ENCODE measurements around the gene SLCO2A1. TPM values are rescaled to one million over a fixed set of nuclear protein-coding genes. Genes with fewer than 3 reads are reported as not detected.
A peak's percentile ranks its signal among the peaks of the same experiment; 100 is the strongest.

The SLCO2A1 gene
- total and polyA plus RNA-seq, 2 donors from 2014 or later = 27.2 to 169 TPM

DNA sequence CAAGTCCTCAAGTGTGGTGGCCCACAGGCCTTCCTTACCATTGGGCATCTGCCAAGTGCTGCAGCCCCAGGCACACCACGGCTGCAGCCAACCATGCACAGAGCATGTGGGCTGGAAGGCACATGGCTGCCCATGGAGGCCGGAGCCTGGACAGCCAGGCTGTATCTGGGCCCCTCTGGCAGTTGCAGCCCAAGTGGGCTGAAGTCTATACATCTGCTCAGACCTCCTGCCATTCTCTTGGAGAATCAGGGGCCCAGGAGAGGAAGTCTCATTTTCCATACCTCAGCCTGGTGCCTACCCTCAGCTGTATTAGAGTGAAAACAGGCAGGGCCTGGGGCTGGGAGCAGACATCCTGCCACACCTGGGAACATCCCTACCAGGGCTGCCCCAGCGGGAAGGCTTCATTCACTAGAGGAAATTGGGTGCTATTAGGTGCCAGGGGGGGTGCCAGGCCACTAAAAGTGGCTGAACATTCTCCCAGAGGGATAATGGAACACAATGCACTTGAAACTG is 48.0 kb upstream of the SLCO2A1 start:
- DNase-seq (peak in 1 of 5 donors; percentile 40), FAIRE-seq (no peak)
- H3K9ac ChIP-seq (ENCODE audit: low read length in 3 of 3) = no peak overlapping the region
- H3K9me3 ChIP-seq (ENCODE audit: control insufficient read depth in 2 of 3, insufficient read depth in 1 of 3, low read length in 3 of 3) = peaks cover 0 to 6% (median 0%) of the 10 kb centered on the region in 3 donors
- peaks cover 0 to 3% (median 0%) of the 10 kb centered on the region in 3 donors for H3K4me1 ChIP-seq (ENCODE audit: control insufficient read depth in 2 of 3, insufficient read depth in 2 of 3, low read depth in 1 of 3, low read length in 3 of 3)
- TF ChIP-seq, protein P1, sequence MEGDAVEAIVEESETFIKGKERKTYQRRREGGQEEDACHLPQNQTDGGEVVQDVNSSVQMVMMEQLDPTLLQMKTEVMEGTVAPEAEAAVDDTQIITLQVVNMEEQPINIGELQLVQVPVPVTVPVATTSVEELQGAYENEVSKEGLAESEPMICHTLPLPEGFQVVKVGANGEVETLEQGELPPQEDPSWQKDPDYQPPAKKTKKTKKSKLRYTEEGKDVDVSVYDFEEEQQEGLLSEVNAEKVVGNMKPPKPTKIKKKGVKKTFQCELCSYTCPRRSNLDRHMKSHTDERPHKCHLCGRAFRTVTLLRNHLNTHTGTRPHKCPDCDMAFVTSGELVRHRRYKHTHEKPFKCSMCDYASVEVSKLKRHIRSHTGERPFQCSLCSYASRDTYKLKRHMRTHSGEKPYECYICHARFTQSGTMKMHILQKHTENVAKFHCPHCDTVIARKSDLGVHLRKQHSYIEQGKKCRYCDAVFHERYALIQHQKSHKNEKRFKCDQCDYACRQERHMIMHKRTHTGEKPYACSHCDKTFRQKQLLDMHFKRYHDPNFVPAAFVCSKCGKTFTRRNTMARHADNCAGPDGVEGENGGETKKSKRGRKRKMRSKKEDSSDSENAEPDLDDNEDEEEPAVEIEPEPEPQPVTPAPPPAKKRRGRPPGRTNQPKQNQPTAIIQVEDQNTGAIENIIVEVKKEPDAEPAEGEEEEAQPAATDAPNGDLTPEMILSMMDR (IDR thresholded peaks at IDR 0.05; ENCODE audit: borderline replicate concordance, extremely low read depth, insufficient read depth) = no peak
- H3K4me3 ChIP-seq (ENCODE audit: low read length in 3 of 3) = no peak overlapping the region
- no peaks in the 10 kb centered on the region for H3K27me3 ChIP-seq (ENCODE audit: control insufficient read depth, insufficient read depth, low read length)
- H3K27ac ChIP-seq (ENCODE audit: low read depth in 2 of 2, low read length in 2 of 2) = no peak overlapping the region
- intact Hi-C loops (cut with DNase I) = no loop called here
- H3K36me3 ChIP-seq (ENCODE audit: control insufficient read depth in 2 of 3, insufficient read depth in 3 of 3, low read length in 3 of 3) = no peaks in the 10 kb centered on the region

DNA sequence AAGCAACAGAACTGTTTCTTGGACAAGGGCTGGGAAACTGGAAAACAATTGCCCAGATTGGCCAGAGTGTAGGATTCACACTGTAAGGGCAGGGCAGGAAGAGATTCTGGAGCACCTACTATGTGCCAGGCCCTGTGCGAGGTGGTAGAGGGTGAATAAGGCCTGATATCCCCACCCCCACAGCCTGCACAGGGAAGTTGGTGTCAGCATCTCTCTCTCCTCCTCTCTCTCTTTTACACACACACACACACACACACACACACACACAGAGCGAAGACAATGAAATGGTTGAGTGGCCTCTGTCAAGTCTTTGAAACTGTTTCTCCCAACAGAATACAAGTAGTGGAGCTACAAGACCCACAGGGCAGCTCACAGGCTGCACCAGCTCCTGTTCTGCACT is 47.1 kb upstream of the SLCO2A1 start:
- no peak overlapping the region for H3K27ac ChIP-seq (ENCODE audit: low read depth in 2 of 2, low read length in 2 of 2)
- H3K4me3 ChIP-seq (ENCODE audit: low read length in 3 of 3) = no peak overlapping the region
- no peak for FAIRE-seq
- no peak overlapping the region for H3K9ac ChIP-seq (ENCODE audit: low read length in 3 of 3)
- DNase-seq = peak in 2 of 5 donors; percentile 31
- H3K4me1 ChIP-seq (ENCODE audit: control insufficient read depth in 2 of 3, insufficient read depth in 2 of 3, low read depth in 1 of 3, low read length in 3 of 3) = peaks cover 0 to 3% (median 0%) of the 10 kb centered on the region in 3 donors
- H3K9me3 ChIP-seq (ENCODE audit: control insufficient read depth in 2 of 3, insufficient read depth in 1 of 3, low read length in 3 of 3) = peaks cover 0 to 6% (median 0%) of the 10 kb centered on the region in 3 donors
- H3K27me3 ChIP-seq (ENCODE audit: control insufficient read depth, insufficient read depth, low read length) = no peaks in the 10 kb centered on the region
- TF ChIP-seq, protein P1 (IDR thresholded peaks at IDR 0.05; ENCODE audit: borderline replicate concordance, extremely low read depth, insufficient read depth) = no peak
- H3K36me3 ChIP-seq (ENCODE audit: control insufficient read depth in 2 of 3, insufficient read depth in 3 of 3, low read length in 3 of 3) = no peaks in the 10 kb centered on the region
- intact Hi-C loops (cut with DNase I) = no loop called here

DNA sequence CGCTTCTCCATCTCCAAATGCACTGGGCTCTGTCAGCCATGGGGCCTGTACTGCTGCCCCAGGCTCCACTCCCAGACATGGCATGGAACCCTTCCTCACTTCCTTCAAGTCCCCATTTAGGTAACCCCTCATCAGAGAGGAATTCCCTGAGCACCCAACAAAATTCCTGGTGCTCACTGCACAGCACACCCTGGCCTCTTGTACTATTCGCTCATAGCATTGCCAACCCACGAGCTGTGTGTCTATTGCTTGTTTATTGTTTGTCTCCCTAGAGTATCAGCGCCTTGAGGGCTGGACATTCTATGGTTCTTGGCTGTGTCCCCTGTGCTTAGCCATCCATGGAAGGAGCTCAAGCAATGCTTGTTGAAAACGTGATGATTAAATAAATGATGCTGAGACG is 46.1 kb upstream of the SLCO2A1 start:
- Histone ChIP-seq H3K4me3 (ENCODE audit: low read length in 3 of 3) (no peak overlapping the region), H3K27me3 (ENCODE audit: control insufficient read depth, insufficient read depth, low read length) (no peaks in the 10 kb centered on the region), H3K9me3 (ENCODE audit: control insufficient read depth in 2 of 3, insufficient read depth in 1 of 3, low read length in 3 of 3) (peaks cover 0 to 2% (median 0%) of the 10 kb centered on the region in 3 donors), H3K9ac (ENCODE audit: low read length in 3 of 3) (no peak overlapping the region), H3K36me3 (ENCODE audit: control insufficient read depth in 2 of 3, insufficient read depth in 3 of 3, low read length in 3 of 3) (no peaks in the 10 kb centered on the region), H3K4me1 (ENCODE audit: control insufficient read depth in 2 of 3, insufficient read depth in 2 of 3, low read depth in 1 of 3, low read length in 3 of 3) (peaks cover 0 to 3% (median 0%) of the 10 kb centered on the region in 3 donors), H3K27ac (ENCODE audit: low read depth in 2 of 2, low read length in 2 of 2) (no peak overlapping the region)
- DNase-seq = peak in 2 of 5 donors; percentile 5 to 20
- TF ChIP-seq, protein P1 (IDR thresholded peaks at IDR 0.05; ENCODE audit: borderline replicate concordance, extremely low read depth, insufficient read depth) = no peak
- FAIRE-seq = no peak
- intact Hi-C loops (cut with DNase I) = no loop called here

DNA sequence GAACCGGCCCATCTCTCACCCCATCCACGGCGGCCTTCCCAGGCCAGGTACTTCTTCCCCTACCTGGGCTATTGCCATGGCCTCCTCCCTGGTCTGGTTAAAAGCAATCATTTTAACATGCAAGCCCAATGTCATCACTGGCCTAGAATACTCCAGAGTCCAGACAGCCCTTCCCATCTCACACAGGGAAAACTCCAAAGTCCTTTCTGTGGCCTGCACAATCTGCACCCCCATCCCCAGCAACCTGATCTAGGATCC is 45.8 kb upstream of the SLCO2A1 start:
- Histone ChIP-seq H3K36me3 (ENCODE audit: control insufficient read depth in 2 of 3, insufficient read depth in 3 of 3, low read length in 3 of 3) (no peaks in the 10 kb centered on the region), H3K4me3 (ENCODE audit: low read length in 3 of 3) (no peak overlapping the region), H3K27me3 (ENCODE audit: control insufficient read depth, insufficient read depth, low read length) (no peaks in the 10 kb centered on the region), H3K9ac (ENCODE audit: low read length in 3 of 3) (no peak overlapping the region), H3K4me1 (ENCODE audit: control insufficient read depth in 2 of 3, insufficient read depth in 2 of 3, low read depth in 1 of 3, low read length in 3 of 3) (peaks cover 0 to 3% (median 0%) of the 10 kb centered on the region in 3 donors), H3K27ac (ENCODE audit: low read depth in 2 of 2, low read length in 2 of 2) (no peak overlapping the region), H3K9me3 (ENCODE audit: control insufficient read depth in 2 of 3, insufficient read depth in 1 of 3, low read length in 3 of 3) (no peaks in the 10 kb centered on the region)
- intact Hi-C loops (cut with DNase I) = no loop called here
- TF ChIP-seq, protein P1 (IDR thresholded peaks at IDR 0.05; ENCODE audit: borderline replicate concordance, extremely low read depth, insufficient read depth) = no peak
- DNase-seq (peak in 1 of 5 donors; percentile 37), FAIRE-seq (no peak)
